ENCODE measurements around the gene STK24. TPM values are rescaled to one million over a fixed set of nuclear protein-coding genes. Genes with fewer than 3 reads are reported as not detected.
"Not testable (repeated sequence)": the region's sequence is repeated elsewhere in the genome, so short reads cannot be mapped to it uniquely, and the experiment has no call there.

Gene STK24
- 66.0 TPM for polyA plus RNA-seq (2013, experiment 1 of 2; ENCODE audit: insufficient read length)
- 65.4 TPM for polyA plus RNA-seq (2013, experiment 2 of 2; ENCODE audit: insufficient read length)

DNA sequence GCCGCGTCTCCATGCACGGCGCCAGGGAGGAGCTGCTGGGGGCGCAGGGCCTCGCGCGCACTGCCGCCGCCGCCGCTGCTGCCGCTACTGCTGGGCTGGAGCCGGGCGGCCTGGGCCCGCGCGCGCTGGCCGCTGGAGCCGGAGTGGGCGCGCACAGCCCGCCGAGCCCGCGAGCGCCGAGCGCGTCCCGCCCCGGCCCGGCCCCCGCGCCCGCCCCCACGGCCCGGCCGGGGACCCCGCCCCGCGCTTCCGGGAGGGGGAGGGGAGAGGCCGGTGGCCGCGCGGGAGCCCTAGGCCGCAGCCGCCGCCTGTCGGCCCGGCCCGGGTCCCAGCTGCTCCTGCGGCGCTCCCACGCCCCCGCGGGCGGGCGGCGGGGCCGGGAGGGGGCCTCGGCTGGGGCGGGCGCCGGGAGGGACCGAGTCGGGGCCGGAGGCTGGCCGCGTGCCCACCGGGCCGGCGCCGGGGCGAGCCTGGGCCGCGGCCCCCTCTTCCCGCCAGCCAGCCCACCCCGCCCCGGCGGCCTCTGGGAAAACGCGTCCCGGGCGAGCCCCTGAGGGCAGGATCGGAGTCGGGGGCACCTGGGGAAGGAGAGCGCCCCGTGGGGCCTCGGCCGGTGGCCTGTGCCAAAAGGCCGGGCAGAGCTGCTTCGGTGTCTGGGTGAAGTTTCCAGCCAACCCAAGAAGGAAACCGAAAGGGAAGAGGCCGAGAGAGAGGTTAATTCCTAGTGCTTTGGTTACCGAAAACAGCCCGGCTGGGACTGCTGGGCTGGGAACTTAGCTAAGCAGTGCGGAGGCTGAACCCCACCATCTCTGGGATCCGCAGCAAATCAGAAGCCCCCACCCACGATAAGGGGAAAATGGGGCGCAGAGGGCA lies at the start of gene STK24:
STK24 (minus strand) TSS at position 145 of the 873 bp plus-strand sequence. CDS start 321 bp downstream, outside the sequence.
- peak; percentile 76 for DNase-seq

DNA sequence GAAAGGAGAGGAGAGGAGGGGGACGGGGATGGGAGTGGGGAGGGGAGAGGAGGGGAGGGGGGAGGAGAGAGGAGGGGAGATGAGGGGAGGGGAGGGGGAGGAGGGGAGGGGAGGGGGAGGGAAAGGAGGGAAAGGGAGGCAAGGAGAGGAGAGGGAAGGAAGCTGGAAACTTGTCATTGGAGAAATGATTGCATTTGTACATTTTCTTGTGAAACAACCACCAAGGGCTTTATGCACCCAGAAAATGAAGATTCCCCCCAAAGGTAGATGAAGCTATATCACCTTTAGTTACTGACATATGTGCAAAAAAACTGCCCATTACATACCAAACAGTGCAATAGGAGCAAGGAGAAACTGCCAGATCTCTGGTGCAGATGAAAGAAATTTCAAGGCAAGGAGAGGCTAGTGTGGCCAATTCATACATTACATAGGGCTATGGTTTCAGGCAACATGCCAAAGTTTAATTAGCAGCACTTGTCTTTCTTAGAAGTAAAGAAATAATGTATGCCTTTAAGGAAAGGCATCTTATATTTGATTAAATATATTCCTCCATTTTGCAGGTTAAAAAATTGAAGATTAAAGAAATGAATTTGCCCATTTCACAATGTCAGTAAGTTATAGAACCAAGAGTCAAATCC lies 49.5 kb upstream of the STK24 start:
- peak; percentile 64 for DNase-seq

DNA sequence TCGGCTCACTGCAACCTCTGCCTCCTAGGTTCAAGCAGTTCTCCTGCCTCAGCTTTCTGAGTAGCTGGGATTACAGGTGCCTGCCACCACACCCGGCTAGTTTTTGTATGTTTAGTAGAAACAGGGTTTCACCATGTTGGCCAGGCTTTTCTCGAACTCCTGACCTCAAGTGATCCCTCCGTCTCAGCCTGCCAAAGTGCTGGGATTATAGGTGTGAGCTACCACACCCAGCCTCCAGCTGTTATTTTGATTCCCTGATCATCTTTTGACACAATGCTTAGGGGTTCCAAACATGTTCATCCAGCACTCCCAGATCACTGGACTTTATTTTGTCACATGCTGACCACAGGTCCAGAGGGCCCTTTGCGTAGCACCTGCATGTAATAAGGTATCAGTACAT lies 47.7 kb upstream of the STK24 start:
- DNase-seq = not testable (repeated sequence)

DNA sequence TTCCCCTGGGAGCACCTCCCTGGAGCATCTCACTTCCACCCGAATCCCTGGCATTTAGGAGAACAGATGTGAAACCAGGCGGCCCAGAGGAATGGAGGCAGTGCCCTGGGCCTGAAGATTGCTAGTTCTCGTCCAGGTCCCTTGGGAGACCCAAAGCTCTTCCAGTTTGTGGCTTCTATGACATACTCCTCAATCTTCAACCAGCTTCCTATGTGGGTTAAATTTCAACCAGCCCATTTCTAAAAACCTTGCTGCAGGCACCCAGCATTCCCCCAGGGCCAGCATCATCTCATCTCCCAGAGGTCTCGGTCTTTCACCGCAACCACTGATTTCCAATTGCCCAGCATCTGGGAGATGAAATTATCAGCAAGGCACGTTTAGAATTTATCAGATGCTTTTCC lies 46.0 kb upstream of the STK24 start:
- peak; percentile 42 for DNase-seq

DNA sequence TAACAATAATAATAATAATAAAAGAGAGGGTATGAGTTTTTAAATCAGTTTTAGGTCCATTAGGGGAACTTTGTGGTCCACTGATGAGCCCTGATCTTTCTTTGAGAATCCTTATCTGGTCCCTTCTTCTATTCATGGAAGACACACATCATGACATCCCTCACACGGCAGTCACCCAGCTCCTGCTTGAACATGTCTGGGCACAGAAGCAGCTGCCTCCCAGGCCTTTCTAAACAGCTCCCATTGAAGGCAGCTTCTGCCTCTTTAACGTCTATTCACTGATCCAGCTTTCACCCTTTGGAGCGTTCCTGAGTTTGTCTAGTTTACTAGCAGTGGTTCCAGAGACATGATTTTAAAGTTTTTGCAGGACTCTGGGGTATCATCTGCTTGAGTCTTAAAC lies 42.6 kb upstream of the STK24 start:
- DNase-seq = no peak

DNA sequence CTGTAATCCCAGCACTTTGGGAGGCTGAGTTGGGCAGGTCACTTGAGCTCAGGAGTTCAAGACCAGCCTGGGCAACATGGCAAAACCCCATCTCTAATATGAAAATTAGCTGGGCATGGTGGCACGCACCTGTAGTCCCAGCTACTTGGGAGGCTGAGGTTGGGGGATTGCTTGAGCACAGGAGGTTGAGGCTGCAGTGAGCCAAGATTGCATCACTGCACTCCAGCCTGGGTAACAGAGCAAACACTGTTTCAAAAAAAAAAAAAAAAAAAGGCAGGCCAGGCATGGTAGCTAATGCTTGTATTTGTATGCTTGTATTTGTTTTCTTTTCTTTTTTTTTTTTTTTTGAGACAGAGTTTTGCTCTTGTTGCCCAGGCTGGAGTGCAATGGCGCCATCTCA lies 38.7 kb upstream of the STK24 start:
- DNase-seq = not testable (repeated sequence)

DNA sequence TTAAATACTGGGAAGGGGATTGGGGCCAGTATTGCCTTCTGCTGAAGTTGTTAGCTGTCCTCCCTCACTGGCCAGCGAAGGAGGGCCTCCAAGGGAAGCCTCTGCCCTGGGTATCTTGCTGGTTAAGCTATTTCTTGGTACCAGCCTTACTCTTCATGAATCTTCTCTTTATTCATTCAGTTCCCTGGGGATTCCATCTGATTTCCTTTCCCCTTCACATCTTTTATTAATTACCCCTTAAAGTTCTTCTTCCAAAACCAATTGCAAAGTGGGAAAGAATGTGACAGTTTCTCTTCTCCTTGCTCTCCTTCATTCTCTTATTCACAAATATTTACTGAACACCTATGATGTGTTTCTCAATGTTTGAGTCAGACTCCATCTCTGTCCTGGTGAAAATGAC lies 36.7 kb upstream of the STK24 start:
- peak; percentile 18 for DNase-seq

DNA sequence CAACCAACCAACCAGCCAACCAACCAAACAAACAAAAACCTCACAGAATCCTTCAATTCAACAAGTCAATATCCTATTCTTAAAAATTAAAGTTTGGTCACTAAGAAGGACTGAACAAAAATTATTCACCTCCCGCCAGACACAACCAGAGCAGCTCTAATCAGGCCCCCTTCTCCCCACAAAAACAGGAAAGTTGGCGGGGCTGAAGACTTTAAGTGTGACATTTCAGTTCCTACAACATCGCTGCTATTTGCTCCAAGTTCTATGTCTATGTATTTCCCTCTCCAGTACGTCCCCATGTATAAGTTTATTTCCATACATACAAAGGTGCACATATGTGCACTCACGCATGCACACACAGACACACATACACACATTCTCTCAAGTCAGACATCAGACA lies 32.8 kb upstream of the STK24 start:
- no peak for DNase-seq

DNA sequence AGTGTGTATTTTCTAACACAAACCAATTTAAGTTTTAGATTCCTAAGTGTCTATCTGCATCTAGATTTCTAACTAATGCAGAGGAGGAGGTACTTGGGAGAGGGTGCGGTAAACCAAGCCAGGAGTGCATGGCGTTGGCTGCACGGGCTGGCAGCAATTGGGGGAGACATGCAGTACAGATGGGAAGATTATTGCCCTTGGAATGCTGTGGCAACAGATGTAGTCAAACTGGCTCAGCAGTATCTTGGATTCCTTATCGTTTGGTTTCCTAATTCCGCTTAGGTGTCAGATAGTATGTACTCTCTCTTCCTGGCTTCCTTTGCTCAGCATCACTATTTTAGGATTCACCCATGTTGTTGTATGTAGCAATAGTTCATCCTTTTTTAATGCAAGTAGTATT lies 29.4 kb upstream of the STK24 start:
- DNase-seq = no peak

DNA sequence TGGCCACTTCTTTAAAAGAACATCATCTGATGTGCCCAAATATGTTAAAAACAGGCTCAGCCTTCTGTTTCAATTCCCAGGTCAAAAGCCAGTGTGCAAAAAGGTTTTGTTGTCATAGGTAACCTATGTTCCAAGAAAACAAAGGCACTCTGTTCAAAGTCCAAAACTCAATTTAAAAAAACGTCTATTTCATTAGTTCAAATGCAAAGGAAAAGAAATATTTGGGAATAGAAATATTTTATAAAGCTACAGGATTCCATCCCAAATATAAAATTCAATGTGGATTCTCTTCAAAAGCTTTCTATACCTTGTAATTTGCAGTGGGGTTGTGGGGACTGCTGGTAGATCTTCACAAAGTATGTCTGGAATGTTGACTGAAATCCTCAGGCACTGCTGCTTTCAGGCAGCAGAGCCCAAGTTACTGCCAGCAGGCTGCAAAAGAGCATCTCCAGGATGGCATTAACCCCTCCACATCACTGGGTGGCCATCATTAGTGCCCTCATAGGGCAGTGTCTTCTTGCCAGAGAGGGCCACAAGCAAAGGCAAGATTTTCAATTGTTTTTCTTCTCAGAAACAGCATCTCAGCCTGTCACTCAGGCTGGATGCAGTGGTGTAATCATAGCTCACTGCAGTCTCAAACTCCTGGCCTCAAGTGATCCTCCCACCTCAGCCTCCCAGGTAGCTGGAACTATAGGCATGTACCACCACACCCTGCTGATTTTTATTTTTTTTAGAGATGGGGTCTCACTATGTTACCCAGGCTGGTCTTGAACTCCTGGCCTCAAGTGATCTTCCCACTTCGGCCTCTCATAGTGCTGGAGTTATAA lies 22.8 kb upstream of the STK24 start:
- no peak for DNase-seq

DNA sequence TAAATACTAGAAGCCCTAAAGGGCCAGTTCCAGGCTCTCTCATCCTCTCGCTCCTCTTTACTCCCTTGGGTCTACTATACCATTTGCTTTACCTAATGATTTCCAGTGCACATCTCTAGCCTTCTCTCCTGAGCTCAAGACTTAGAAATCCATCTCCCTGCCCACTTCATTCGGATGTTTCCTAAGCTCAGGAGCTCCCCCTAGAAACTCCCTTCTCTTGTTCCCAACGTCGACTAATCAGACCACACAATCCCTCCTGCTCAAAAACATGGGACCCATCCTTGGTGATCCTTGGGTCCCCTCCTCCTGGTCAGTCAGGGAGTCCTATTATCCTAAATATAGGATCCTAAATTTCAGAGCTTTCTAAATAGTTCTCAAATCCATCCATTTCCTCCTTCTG lies 21.1 kb upstream of the STK24 start:
- no peak for DNase-seq

DNA sequence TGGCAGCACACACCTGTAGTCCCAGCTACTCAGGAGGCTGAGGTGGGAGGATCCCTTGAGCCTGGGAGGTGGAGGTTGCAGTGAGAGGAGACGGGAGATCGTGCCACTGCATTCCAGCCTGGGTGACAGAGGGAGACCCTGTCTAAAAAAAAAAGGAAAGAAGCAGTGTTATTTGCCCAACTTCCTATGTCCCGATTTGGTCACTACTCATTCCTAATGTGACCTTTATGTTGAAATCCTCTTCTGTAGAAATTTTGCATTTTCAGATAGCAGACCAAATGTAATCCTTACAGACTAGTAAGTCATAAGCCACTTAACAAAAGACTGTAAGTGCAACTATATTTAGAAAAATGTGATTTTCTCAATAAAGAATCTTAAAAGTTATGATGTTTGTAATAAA lies 18.2 kb upstream of the STK24 start:
- DNase-seq = no peak

DNA sequence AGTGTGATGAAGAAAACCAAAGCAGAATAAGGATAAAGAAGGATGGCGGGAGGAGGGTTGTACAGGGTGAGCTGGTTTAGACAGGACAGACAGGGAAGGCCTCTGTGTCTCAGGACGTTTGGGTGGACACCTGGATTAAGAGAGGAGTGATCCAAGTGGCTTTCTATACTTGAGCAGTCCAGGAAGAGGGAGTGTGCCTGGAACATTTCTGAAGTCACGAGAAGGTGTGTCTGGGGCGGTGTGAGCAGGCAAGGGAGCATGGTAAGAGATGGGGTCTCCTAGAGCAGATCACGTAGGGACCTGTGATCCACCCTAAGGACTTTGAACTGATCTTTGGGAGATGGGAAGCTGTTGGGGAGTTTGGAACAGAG lies 15.4 kb upstream of the STK24 start:
- no peak for DNase-seq

DNA sequence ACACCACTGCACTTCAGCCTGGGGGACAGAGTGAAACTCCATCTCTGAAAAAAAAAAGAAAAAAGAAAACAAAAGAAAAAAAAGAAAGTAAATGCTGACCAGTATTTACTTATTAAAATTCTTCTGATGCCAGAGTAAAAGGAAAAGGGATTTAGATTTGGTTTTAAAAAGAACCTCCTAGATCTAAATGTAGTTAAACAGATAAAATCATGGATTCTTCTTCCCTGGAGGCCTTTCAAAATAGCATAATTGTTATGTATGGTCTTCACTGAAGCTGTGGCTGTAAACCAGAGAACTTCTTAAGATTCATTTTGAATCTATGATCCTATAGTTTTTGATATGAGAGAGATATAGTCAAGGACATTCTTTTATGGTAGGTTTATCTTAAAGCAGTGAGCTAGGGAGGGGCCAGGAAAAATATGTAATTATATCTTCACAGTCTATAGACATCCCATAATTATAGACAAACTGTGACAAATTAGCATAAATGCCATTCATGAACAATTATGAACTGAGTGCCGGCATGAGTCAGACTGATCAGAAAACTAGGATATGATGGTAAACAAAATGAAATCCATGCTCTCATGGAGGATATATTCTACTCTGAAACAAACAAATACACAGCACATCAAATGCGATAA lies 14.9 kb upstream of the STK24 start:
- no peak for DNase-seq

DNA sequence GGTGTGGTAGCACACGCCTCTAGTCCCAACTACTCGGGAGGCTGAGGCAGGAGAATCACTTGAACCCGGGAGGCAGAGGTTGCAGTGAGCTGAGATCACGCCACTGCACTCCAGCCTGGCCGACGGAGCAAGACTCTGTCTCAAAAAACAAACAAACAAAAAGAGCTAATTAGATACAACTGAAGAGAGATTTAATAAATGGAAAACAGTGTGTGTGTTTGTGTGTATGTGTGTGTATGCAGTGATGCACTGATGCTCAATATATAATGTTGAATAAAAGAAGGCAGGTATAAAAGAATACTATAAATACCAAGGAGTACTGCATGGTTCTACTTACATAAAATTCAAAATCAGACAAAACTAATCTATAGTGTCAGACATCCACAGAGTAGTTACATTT lies 13.6 kb upstream of the STK24 start:
- not testable (repeated sequence) for DNase-seq

DNA sequence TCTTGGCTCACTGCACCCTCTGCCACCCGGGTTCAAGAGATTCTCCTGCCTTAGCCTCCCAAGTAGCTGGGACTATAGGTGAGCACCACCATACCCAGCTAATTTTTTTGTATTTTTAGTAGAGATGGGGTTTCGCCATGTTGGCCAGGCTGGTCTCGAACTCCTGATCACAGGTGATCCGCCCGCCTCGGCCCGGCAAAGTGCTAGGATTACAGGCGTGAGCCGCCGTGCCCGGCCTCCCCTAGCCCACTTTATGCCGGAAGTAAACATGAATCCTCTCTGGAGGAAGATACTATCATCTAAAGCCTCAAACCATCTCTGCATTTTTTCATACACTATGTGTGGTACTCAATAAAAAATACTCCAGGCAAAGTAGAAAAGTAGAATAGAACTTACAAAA lies 12.6 kb upstream of the STK24 start:
- not testable (repeated sequence) for DNase-seq

DNA sequence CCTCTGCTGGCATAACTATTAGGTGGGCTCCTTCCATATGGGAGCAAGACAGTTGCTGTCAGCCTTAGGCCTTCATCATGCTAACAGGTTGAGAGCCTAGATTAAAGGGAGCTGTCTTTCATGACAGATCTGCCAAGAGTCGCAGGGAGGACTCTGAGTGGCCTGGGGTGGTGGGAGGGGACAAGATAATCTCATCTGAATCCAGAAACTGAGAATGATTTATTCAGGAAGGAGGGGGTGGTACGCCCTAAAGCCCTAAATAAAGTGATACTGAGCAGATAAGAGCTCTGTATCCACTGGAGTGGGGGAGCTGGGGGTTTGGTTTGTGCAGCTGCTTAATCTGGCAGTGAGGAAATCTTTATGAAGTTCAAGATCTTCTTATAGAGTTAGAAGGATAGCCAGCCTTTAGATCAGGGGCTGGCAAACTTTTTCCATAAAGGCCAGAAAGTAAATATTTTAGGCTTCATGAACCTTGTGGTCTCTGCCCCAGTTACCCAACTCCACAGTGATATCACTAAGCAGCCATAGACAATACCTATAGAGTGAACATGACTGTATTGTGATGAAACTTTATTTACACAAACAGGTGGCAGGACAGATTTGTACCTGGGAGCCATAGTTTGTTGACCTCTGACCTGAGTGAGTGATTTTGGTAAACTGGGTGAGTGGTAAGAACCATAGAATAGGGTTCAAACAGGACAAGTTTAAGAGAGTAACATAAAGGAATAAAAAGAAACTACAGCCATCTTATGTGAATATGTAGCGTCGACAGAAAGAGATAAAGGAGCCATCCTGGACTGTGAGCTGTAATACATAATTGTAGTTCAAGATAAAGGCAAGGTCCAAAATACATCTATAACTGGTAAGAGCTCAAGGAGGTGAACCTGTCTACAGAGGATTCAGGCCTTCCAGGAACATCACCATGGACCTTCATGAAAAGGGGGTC lies 9.8 kb upstream of the STK24 start:
- no peak for DNase-seq

DNA sequence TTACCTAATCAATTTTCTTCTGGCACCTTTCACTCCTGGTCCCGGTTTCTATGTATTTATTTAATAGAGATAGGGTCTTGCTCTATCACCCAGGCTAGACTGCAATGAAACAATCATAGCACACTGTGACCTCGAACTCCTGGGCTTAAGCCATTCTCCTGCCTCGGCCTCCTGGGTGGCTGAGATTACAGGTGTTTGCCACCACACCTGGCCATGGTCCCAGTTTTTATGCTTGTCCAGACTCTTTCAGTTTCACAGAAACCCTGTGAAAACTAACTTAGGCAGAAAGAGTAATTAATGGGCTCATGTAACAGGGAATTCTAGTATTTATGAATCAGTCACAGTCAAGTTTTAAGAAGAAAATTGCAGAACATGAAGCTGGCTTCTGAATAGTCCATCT lies 9.0 kb upstream of the STK24 start:
- no peak for DNase-seq

DNA sequence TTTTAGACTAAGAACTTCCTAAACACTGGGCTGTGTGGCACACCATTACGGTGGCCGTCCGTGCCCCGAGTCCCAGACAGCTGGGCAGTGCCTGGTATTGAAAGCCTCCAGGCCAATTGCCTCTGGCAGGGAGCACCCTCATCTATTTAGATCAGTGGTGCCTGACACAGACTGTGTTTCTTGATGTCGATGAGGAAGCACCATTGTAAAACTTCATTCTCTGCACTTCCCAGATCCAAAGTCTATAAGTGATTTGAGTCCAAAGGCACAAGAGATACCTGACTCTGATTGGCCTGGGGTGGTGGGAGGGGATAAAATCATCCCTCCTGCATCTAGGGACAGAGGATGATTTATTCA lies 8.5 kb upstream of the STK24 start:
- no peak for DNase-seq

DNA sequence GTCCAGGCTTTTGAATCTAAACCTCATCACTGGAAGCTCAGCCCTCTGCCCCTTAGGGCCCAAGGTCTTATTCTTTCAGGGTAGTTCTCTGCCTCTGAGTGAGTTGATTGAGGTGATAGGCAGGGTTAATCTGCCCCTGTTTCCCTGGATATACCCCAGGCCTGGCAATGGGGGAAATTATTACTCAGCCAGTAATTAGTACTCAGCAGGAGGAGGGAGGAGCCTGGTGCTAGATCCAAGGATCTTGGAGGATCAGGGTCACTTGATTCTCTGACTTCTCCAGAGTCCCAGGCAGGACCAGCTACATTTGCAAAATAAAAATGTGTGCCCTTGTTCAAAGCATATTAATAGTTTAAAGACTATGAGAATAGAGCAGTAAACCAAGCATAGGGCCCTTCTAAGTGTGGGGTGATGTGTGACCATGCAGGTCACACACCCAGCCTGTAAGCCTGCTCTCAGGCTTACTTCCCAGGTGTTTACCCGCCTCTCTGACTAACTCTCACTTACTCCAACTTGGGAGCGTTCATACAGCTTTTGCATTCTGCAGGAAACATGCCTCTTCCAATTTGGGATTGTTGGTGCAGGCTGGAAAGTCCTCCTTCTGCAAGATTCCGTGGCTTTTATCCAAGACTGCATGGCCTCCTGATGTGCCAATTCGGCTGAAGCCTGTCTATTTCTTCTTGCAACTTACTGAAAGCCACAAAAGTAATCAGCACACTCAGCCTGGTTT lies 7.9 kb upstream of the STK24 start:
- no peak for DNase-seq

DNA sequence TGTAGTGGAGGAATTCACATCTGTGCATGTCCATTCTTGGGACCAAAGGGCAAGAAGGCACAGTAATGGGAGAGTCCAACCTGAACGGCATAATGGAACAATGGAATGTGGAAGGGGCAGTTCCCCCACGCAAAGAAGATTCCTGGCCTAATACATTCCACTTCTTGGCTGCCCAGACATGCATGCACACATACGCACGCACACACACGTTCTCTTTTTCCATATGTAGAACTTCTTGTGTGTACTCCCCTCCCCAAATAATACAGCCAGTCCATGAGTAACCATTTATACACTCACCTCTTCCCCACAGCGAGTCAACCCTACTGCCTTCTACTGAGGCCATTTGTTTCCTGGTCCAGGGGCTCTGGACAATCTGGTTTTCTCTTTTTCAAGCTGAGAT lies 6.0 kb upstream of the STK24 start:
- DNase-seq = peak; percentile 44
